Lower leg skin (tissue), 3 donors: ENCODE data around the gene VWA5A.
"Not testable (repeated sequence)": the region's sequence is repeated elsewhere in the genome, so short reads cannot be mapped to it uniquely, and the experiment has no call there.

Source experiments
- CTCF ChIP-seq, 3 donors: fragments of 450-650 bp; IDR thresholded peaks; one replicate each; pipeline ENCODE4 v1.5.1; 2016; ENCODE audit warnings: antibody characterized with exemption in 3 of 3, mild to moderate bottlenecking in 3 of 3, moderate library complexity in 2 of 3
- POLR2A ChIP-seq, 2 donors: fragments of 450-650 bp; IDR thresholded peaks; one replicate each; pipeline ENCODE4 v1.6.1; 2016 to 2017; ENCODE audit warnings: antibody characterized with exemption in 2 of 2, mild to moderate bottlenecking in 1 of 2, moderate library complexity in 1 of 2

DNA sequence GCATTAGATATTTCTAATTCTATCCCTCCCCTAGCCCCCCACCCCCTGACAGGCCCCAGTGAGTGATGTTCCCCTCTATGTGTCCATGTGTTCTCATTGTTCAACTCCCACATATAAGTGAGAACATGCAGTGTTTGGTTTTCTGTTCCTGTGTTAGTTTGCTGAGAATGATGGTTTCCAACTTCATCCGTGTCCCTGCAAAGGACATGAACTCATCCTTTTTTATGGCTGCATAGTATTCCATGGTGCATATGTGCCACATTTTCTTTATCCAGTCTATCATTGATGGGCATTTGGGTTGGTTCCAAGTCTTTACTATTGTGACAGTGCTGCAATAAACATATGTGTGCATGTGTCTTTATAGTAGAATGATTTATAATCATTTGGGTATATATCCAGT, 11.9 kb downstream of the VWA5A start:
- not testable (repeated sequence) for TF ChIP-seq CTCF, POLR2A (IDR thresholded peaks at IDR 0.05)
